ENCODE results near the gene MAP7.

- TF ChIP-seq CTCF (conservative IDR thresholded peaks at IDR 0.05; ENCODE audit: low read length) (peak; percentile 63), EZH2phosphoT487 (IDR thresholded peaks at IDR 0.05; ENCODE audit: borderline replicate concordance, low read depth, low read length) (no peak)
Measured at GRCh38 chr6:136550330-136551071, at the start of gene MAP7.
